Activated CD4-positive, alpha-beta T cell treated with anti-CD3 and anti-CD28 coated beads, Interleukin-2, amount 10 ng/mL, durations not matched to agents 24 days and 14 days (primary cell): Measurements from ENCODE around the gene RNF43. TPM values are rescaled to one million over a fixed set of nuclear protein-coding genes. Genes with fewer than 3 reads are reported as not detected.
A peak's percentile ranks its signal among the peaks of the same experiment; 100 is the strongest.
"Not testable (repeated sequence)": the region's sequence is repeated elsewhere in the genome, so short reads cannot be mapped to it uniquely, and the experiment has no call there.

ENCODE experiments used
- DNase-seq: peaks from one replicate; pipeline ENCODE4 v3.0.0; 2022
- H3K27ac Mint-ChIP-seq: one replicate; pipeline ENCODE4 v1.8.0; 2022; ENCODE audit warnings: mild to moderate bottlenecking, mixed read lengths
- H3K27me3 Mint-ChIP-seq: one replicate; pipeline ENCODE4 v1.8.0; 2022; ENCODE audit warnings: mixed read lengths
- H3K36me3 Mint-ChIP-seq: one replicate; pipeline ENCODE4 v1.8.0; 2022; ENCODE audit warnings: low read depth, mild to moderate bottlenecking, mixed read lengths
- H3K4me1 Mint-ChIP-seq: one replicate; pipeline ENCODE4 v1.8.0; 2021; ENCODE audit warnings: mixed read lengths
- H3K4me3 Mint-ChIP-seq: one replicate; pipeline ENCODE4 v1.8.0; 2022; ENCODE audit warnings: mild to moderate bottlenecking, moderate library complexity, mixed read lengths
- H3K9me3 Mint-ChIP-seq: one replicate; pipeline ENCODE4 v1.8.0; 2021; ENCODE audit warnings: mixed read lengths
- intact Hi-C: fragments of 100-400 bp; cut with micrococcal nuclease; formaldehyde crosslinking; loops from one replicate; pipeline ENCODE4 v1.15.1; 2023
- total RNA-seq: library from RNA; stranded (reverse); gene quantifications from 2 replicates; pipeline ENCODE4 v1.2.3, GENCODE V29; 2022

RNF43 gene
- total RNA-seq, 1 donor from 2014 or later, result 1.6 TPM

DNA sequence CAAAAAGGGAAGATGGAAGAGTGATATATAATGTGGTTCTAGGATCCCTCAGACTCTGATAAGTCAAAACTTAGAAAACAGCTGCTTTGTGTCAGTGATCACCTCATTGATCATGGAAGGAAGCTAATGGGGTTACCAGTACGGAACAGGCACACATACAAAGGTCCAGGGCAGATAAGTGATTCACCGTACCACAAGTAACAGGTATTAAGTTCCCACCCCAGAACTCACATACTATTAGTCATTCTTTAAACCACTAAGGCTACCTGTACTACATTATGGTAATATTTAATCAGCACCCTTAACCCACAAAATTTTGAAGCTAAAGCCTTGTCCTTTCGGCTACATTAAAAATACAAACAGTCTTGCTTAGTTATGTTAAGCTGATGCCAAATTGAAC is 17.4 kb downstream of the RNF43 start:
- H3K27me3 Mint-ChIP-seq, result peaks cover 4% of the 10 kb centered on the region
- no peaks in the 10 kb centered on the region for H3K9me3 Mint-ChIP-seq
- DNase-seq, result no peak
- H3K4me3 Mint-ChIP-seq, result no peak overlapping the region
- intact Hi-C loops, result no loop called here
- H3K36me3 Mint-ChIP-seq, result no peaks in the 10 kb centered on the region
- no peak overlapping the region for H3K27ac Mint-ChIP-seq
- peaks cover 10% of the 10 kb centered on the region for H3K4me1 Mint-ChIP-seq

- no peaks in the 10 kb centered on the region for H3K36me3 Mint-ChIP-seq
- H3K4me3 Mint-ChIP-seq, result no peak overlapping the region
- H3K9me3 Mint-ChIP-seq, result no peaks in the 10 kb centered on the region
- intact Hi-C loops, result no loop called here
- peaks cover 4% of the 10 kb centered on the region for H3K27me3 Mint-ChIP-seq
- H3K4me1 Mint-ChIP-seq, result peaks cover 13% of the 10 kb centered on the region
- no peak for DNase-seq
- H3K27ac Mint-ChIP-seq, result no peak overlapping the region
Measured at GRCh38 chr17:58398574-58399266, 18.6 kb downstream of the RNF43 start.

DNA sequence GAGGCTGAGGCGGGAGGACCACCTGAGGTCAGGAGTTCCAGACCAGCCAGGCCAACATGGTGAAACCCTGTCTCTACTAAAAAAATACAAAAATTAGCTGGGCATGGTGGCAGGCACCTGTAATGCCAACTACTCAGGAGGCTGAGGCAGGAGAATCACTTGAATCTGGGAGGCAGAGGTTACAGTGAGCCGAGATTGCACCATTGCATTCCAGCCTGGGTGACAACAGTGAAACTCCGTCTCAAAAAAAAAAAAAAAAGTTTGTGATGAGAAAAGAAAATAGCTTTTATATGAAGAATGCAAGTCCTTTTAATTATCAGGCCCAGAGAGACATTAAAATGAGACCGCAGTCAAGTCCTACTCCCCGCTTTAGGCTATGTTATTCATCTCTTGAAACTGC is 19.9 kb downstream of the RNF43 start:
- not testable (repeated sequence) for DNase-seq, H3K36me3 Mint-ChIP-seq

DNA sequence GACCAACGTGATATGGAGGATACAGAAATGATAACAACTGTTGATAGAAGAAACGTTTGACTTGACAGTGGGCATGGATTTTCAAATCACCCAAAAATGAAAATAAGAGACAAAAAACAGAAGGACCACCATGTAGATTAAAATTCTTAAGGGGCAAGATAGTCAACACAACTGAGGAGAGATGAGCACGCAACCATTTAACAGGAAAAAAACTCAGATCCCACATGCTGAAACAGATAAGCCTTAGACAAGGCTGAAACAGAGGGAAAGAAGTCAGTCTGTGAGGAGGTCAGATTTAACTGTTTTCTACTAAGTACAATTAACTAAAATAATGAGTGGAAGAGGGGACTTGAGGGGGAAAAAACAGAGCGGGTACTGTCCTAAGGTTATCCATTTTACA is 21.2 kb downstream of the RNF43 start:
- H3K36me3 Mint-ChIP-seq, result no peaks in the 10 kb centered on the region
- intact Hi-C loops, result no loop called here
- no peaks in the 10 kb centered on the region for H3K9me3 Mint-ChIP-seq
- H3K4me3 Mint-ChIP-seq, result no peak overlapping the region
- no peak for DNase-seq
- H3K4me1 Mint-ChIP-seq, result peaks cover 3% of the 10 kb centered on the region
- H3K27me3 Mint-ChIP-seq, result peaks cover 4% of the 10 kb centered on the region
- no peak overlapping the region for H3K27ac Mint-ChIP-seq

More for the DNA sequence above, 19.9 kb downstream of the RNF43 start:
- H3K27me3 Mint-ChIP-seq, intact Hi-C loops, H3K27ac Mint-ChIP-seq, H3K9me3 Mint-ChIP-seq, H3K4me3 Mint-ChIP-seq: not testable (repeated sequence)
- H3K4me1 Mint-ChIP-seq, result peaks cover 10% of the 10 kb centered on the region

DNA sequence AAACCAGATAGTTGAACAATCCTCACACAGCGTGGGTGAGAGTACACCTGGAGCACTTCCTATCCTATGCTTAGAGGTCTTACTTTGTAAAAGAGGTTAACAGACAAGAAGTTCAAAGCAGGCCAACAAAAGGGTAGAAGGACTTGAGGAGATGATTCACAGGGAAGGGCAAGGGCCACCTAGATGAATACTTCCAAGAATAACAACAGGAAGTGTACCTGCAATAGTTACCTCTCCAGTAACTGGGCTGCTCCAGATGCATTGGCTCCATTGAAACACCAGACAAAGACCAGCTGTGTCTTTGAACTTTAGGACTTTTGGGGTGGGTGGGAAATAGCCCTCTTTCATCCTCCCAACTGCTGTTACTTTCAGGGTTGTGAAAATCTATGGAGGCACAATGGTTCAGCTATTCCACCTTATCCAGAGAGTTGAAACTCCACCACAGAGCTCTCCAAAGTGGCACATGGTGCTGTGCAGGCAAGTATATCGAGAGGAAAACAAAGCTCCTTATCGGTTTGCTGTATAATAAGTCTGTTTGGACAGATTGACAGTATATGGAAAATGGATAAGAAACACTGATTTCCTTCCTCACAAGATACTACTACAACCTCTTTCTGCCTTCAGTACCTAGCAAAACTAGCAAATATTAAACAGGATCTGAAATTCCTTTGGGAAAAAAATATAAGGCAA is 22.7 kb downstream of the RNF43 start:
- Mint-ChIP-seq H3K4me3 (no peak overlapping the region), H3K9me3 (no peaks in the 10 kb centered on the region), H3K36me3 (no peaks in the 10 kb centered on the region), H3K27ac (no peak overlapping the region), H3K4me1 (peaks cover 3% of the 10 kb centered on the region), H3K27me3 (peaks cover 5% of the 10 kb centered on the region)
- no peak for DNase-seq
- intact Hi-C loops, result no loop called here

GRCh38 chr17:58391302-58391984 is 25.9 kb downstream of the RNF43 start:
- Mint-ChIP-seq H3K36me3 (no peaks in the 10 kb centered on the region), H3K9me3 (no peaks in the 10 kb centered on the region), H3K4me1 (peaks cover 3% of the 10 kb centered on the region), H3K27ac (no peak overlapping the region), H3K4me3 (no peak overlapping the region), H3K27me3 (peaks cover 6% of the 10 kb centered on the region)
- intact Hi-C loops, result no loop called here
- DNase-seq, result no peak

DNA sequence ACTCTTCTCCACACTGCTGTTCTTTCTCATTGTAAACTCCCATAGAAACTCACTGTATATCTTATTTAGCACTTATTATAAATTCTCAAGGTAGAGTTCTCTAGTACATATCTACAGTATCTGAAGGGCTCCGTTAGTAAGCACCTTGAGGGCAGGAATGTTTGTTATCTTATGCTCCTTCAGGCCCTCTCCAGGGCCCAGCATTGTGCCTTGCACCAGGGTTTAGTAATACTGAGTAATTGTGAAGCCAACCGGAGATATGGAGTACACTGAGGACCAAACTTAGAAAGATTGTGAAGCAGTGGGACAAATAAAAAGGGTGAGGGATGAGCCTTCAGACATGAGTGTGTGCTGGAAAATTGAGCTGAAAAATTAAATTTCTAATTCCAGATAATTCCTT is 26.4 kb downstream of the RNF43 start:
- no peak overlapping the region for H3K27ac Mint-ChIP-seq
- intact Hi-C loops, result no loop called here

DNA sequence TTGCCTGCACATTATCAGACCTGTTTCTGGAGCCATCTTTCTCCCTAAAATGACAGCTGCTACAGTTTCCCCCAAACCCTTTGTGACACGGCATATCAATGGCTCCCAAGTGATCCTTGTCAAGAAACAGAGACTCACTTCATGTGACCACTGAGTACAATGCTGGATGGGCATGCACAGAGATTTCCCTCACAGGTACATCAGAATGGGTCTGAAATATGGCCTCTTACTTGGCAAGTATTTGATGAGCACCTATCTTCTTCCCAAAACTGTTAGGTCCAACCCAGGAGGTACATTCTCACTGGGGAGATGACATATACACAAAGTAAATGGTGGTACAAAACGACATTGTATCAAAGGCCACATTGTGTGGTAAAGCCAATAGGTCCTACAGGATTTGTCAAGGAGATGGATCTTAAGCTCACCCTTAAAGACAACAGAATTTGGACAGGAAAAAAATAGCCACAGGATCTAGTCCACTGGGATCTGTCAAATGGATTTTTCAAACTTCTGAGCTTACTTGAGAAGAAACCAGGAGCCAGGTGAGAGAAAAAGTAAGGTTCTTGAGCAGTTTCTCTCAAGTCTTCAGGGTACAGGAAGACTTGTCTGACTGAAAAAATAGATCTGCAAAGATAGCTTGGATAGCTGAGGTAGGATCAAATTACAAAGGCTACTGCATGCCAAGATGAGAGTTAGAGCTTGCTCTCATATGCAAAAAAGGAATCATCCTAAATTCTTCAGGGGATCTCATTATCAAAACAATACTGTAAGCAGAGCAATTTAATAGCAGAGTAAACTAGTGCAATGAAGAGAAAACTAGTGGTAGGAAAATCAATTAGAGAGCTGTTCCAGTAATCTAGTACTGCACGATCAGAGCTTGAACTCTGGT is 28.8 kb downstream of the RNF43 start:
- H3K36me3 Mint-ChIP-seq, result no peaks in the 10 kb centered on the region
- H3K27me3 Mint-ChIP-seq, result peaks cover 4% of the 10 kb centered on the region
- intact Hi-C loops, result no loop called here

More for the DNA sequence above, 26.4 kb downstream of the RNF43 start:
- Mint-ChIP-seq H3K9me3 (no peaks in the 10 kb centered on the region), H3K27me3 (peaks cover 4% of the 10 kb centered on the region), H3K4me3 (no peak overlapping the region), H3K4me1 (peaks cover 3% of the 10 kb centered on the region), H3K36me3 (no peaks in the 10 kb centered on the region)
- no peak for DNase-seq

DNA sequence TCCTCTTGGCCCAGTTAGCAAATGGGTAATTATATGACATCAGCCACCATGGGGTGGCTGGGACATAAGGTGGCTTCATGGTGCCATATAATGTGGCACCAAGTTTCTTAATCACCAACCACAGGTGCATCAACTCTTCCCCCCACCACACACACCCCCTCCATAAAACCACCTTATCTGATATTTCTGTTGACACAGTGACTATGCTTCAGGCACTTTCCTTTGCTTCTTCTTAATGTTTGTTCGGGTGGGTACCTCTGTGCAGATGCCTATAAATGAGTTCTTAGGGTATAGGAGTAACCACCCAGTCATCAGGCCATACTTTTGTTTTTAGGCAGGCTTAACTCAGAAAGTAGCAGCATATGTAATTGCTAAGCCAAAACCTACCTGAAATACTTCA is 29.5 kb downstream of the RNF43 start:
- no peak for DNase-seq
- intact Hi-C loops, result no loop called here

More for the DNA sequence above, 28.8 kb downstream of the RNF43 start:
- DNase-seq, result no peak
- H3K9me3 Mint-ChIP-seq, result no peaks in the 10 kb centered on the region
- no peak overlapping the region for H3K4me3 Mint-ChIP-seq
- peaks cover 5% of the 10 kb centered on the region for H3K4me1 Mint-ChIP-seq
- no peak overlapping the region for H3K27ac Mint-ChIP-seq

DNA sequence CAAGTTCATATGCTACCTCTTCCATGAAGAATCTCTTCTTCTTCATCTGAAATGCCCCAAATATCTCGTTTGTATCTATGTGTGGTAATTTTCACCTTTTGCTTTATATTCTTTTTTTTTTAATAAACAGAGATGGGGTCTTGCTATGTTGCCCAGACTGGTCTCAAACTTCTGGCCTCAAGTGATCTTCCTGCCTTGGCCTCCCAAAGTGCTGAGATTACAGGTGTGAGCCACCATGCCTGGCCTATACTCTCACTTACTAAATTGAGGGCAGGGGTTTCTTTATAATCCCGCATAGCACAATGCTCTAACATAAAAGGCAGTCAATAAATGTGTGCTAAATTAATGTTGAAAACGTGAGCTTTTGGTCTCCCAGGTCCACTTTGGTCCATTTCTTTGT is 30.6 kb downstream of the RNF43 start:
- H3K9me3 Mint-ChIP-seq, result no peaks in the 10 kb centered on the region
- H3K27ac Mint-ChIP-seq, result no peak overlapping the region
- H3K36me3 Mint-ChIP-seq, result no peaks in the 10 kb centered on the region
- peaks cover 4% of the 10 kb centered on the region for H3K27me3 Mint-ChIP-seq
- peaks cover 20% of the 10 kb centered on the region for H3K4me1 Mint-ChIP-seq
- H3K4me3 Mint-ChIP-seq, result no peak overlapping the region
- intact Hi-C loops, result no loop called here
- DNase-seq, result peak; percentile 10

More for the DNA sequence above, 29.5 kb downstream of the RNF43 start:
- peaks cover 4% of the 10 kb centered on the region for H3K27me3 Mint-ChIP-seq
- no peaks in the 10 kb centered on the region for H3K36me3 Mint-ChIP-seq
- no peak overlapping the region for H3K4me3 Mint-ChIP-seq
- H3K27ac Mint-ChIP-seq, result no peak overlapping the region
- no peaks in the 10 kb centered on the region for H3K9me3 Mint-ChIP-seq
- peaks cover 9% of the 10 kb centered on the region for H3K4me1 Mint-ChIP-seq

DNA sequence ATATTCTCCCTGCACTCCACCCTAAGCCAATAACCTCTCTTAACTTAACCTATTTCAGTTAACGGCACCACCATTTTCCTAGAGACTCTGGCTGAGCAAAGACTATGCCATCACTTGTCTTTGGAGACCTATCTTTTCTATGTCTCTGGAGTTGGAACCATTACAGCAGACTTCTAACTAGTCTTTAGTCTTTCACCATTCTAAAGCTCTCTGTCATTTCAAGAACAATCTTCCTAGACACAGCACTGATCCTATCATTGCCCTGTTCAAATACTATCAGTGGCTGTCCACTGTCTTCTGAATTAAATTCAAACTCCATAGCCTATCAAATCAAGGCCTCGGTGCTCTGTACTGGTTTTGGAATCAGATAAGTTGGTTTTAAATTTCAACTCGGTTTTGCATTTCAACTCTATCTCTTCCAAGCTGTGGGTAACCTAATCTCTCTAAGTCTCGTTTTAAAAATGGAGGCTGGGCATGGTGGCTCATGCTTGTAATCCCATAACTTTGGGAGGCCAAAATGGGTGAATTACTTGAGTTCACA is 31.9 kb downstream of the RNF43 start:
- Mint-ChIP-seq H3K9me3 (no peaks in the 10 kb centered on the region), H3K27ac (no peak overlapping the region), H3K4me1 (peaks cover 26% of the 10 kb centered on the region), H3K27me3 (peaks cover 4% of the 10 kb centered on the region), H3K36me3 (no peaks in the 10 kb centered on the region), H3K4me3 (no peak overlapping the region)
- DNase-seq, result peak; percentile 9
- intact Hi-C loops, result no loop called here

DNA sequence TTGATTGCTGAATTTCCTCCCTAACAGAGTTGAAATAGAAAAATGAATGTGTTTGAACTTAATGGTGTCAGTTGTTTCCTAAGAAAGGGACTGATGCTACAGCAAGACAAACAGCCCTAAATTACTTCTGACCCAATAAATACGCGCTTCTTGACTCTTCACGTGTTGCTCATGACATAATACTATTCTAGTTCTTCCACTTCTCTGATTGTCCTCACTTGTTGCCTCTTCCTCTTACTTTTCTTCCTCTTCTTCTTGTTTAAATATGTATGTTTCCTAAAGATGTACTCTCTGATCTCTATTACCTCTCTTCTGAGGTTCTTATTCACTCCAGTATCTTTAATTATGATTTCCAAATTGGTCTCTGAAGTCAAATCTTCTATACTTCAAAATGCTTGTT is 32.4 kb downstream of the RNF43 start:
- no peaks in the 10 kb centered on the region for H3K36me3 Mint-ChIP-seq
- intact Hi-C loops, result no loop called here

DNA sequence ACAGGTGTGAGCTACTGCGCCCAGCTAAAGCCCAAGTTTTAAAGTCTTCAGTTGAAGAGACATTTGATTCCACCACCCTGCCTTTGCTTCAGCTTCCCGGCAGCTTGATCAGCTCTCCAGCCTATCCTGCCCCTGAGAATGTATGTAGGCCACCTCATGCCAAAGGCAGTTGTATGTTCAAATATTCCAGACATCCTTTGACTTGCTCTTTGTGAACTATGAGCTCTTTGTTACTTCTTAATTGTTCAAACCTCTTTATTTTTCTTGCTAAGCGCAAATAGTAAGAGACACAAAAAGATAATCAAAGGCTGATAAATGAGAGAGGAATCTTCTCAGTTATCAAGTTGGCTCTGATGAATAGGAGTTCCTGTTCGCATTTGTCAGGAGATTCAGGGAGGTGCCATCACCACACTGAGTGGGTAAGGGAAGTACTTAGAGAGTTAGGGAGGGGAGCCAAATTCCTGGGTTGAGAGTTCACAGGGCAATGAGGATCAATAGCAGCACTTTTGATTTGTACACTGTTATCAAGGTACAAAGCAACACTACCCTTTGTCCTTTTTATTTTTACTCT is 33.4 kb downstream of the RNF43 start:
- no peak for DNase-seq
- Mint-ChIP-seq H3K36me3 (no peaks in the 10 kb centered on the region), H3K9me3 (no peaks in the 10 kb centered on the region), H3K4me3 (no peak overlapping the region), H3K27ac (no peak overlapping the region), H3K4me1 (peaks cover 35% of the 10 kb centered on the region), H3K27me3 (peaks cover under 1% of the 10 kb centered on the region)
- intact Hi-C loops, result loop anchor here (2.0 kb wide), 1 partner anchor 31 kb away; the partner anchor contains the start of gene SUPT4H1

More for the DNA sequence above, 32.4 kb downstream of the RNF43 start:
- H3K9me3 Mint-ChIP-seq, result no peaks in the 10 kb centered on the region
- H3K27me3 Mint-ChIP-seq, result peaks cover 2% of the 10 kb centered on the region
- H3K27ac Mint-ChIP-seq, result no peak overlapping the region
- H3K4me1 Mint-ChIP-seq, result peaks cover 28% of the 10 kb centered on the region
- DNase-seq, result no peak
- no peak overlapping the region for H3K4me3 Mint-ChIP-seq
